ENCODE measurements around the gene NPAS1.

NPAS1 gene, protein sequence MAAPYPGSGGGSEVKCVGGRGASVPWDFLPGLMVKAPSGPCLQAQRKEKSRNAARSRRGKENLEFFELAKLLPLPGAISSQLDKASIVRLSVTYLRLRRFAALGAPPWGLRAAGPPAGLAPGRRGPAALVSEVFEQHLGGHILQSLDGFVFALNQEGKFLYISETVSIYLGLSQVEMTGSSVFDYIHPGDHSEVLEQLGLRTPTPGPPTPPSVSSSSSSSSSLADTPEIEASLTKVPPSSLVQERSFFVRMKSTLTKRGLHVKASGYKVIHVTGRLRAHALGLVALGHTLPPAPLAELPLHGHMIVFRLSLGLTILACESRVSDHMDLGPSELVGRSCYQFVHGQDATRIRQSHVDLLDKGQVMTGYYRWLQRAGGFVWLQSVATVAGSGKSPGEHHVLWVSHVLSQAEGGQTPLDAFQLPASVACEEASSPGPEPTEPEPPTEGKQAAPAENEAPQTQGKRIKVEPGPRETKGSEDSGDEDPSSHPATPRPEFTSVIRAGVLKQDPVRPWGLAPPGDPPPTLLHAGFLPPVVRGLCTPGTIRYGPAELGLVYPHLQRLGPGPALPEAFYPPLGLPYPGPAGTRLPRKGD
- total RNA-seq = 0.07 to 0.48 reads per million in 2 donors

DNA sequence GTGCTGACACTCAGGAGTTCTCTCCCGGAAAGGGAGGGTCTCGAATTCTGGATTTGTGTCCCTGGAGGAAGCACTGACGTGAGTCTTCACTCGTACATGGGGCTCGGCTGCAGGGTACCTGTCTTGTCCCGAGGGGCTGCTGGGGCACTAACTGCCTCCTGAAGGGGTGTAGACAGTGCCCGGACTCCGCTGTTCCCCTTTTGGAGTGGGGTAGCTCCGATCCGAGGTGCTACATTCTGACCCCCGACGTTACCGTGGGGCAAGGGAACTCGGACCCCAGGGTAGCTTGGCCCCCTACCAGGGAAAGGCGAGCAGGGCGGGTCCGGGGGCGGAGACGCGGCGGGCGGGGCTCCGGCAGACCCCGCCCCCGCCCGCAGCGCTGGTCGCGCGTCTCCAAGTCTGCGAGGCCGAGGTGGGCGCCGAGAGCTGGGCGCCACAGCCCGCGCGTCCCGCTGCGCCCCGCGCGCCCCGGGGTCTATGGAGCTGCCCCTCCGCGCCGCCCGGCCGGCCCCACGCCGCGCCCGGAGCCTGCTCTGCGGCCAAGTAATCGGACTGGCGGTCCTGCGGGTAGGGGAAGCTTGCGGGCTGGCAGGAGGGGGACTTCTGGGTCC lies at the start of gene NPAS1:
TSS of gene NPAS1 (plus strand) at position 407 of the 611 bp plus-strand sequence. CDS start 1,211 bp downstream, outside the sequence.
- no peak for DNase-seq

DNA sequence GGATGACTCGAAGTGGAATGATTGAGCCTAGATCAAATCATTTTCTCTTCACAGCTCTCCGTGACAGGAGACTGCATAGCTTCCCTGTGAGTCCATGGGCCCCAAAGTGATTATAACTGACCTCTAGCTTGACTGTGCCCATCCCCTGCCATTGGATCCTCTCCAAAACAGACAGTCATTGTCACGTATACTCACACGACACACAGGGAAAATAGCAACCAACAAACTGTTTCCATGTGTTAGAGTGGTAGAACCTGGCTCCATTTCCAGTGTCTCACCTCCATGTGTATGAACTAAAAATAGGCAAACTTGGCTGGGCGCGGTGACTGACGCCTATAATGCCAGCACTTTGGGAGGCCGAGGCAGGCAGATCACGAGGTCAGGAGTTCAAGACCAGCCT lies 48.8 kb upstream of the NPAS1 start:
- no peak for DNase-seq

DNA sequence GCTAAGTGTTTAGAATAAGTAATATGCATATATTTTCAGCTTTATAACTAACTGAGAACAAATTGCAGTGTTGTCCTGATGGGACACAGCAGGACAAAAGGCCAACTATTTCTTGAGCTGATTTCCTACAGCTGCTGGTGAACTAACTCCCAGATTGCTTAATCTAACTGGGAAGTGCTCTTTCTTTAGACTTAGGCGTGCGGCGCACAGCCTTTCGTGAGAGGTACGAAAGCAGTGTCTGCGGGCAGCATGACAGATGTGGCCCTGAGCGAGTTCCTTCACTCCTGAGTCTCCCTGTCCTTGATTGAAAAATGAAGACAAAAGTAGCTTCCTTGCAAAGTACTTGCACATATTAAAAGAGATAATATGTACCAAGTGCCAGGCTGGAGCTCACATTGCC lies 47.3 kb upstream of the NPAS1 start:
- DNase-seq = no peak

DNA sequence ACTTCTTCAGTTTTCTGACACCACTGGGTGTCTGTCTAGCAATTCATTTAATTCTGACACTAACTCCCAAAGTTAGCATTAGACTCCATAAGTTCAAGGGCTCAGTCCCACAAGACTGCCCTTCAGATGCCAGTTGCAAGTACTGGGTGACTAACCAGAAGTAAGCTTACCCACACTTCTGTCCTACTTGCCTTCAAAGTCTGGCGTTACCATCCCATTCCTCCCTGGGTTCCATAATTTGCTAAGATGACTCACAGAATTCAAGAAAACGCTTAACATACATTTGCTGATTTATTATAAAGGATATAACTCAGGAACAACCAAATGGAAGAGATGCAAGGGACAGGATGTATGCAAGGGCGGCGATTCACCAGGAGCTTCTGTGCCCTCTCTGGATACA lies 45.5 kb upstream of the NPAS1 start:
- DNase-seq = no peak

DNA sequence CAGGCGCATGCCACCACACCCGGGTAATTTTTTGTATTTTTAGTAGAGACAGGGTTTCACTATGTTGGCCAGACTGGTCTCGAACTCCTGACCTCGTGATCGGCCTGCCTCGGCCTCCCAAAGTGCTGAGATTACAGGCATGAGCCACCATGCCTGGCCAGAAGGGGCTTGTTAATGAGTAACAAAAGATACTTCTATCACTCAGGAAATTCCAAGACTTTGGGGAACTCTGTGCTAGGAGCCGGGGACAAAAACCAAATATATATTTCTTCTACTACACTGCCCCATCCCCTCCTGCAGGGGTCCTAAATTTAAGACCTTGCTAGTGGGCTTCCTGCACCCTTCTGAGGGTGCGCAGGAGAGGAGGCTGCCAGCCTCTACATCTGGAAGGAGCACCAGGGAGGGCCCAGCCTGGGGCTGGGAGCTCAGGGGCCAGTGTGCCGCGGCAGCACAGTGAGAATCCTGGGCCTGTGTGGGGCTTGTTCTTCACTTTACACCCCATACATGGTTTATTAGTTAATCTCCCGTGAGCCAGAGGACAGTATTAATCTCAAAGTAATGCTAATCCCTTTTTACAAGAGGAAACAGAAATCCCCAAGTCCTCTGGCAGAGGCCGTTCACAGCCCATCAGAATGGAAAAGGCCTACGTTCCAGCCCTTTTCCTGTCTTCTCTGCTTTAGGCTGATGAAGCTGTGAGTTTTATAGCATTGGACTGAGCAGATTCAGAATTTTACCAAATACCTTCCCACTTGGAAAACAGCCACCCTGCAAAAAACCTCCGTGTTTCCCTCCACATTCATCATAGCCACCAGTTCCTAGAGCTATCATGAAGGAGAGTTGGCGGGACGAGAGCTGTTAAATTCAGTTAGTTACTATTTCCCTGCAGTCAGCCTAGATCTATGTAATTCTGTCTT lies 44.4 kb upstream of the NPAS1 start:
- DNase-seq = no peak

DNA sequence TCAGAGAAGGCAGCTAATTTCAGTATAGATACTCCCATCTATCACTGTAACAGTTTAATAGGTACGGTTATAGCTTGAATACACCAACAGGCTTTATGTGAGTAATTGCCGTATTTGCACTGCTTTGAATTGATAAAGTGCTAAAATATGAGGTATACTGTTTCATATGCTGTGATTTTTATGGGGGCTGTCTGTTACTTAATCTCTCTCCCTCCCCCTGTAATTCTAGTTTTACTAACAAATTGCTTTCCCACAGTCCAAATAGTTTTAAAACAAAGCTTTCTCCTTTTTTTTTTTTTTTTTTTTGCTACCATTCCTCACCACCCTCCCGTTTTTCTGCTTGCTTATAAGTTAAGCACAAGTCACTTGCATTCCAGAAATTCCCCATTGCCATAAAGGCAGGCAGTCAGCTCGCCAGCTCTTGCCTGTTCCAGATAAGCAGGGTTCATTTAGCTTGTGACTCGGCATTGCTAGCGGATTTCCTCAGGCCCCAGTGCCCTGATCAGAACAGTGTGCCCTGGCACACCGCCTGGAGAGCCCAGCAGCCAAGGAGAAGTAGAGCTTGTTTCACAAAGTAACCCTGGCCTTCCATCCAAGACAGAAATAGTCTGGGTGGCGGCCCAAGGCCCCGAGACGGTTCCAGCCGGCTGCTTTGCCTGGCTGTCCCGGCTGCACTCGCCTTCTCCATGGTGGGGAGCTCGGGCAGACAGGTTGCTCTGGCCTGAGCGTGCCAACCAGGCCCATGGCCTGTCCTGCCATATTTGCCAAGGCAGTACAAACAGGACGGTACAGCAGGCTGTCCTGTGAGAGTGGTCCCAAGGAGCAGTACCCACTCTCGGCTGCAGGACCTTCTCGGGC lies 43.5 kb upstream of the NPAS1 start:
- no peak for DNase-seq

DNA sequence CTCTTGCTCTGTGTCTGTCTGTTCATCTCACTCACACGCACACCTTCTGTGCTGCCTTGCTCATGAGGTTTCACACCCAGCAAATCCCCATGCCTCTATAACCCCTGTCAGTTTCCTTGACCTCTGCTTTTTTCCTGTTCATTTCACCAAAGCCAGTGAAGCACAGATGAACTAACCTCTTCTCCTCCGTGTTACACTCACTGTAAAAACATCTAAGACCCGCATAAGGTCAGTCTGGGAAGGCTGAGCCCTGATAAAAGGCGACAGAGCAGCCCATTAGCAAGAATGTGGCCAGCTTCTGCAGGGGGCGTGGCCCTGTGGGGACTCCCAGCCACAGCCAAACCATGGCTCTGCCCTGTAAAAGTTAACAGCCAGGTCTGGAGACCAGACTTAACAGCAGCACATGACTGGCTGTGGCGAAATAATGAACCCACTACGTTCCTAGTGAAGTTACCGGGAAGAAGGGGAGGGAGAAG lies 42.8 kb upstream of the NPAS1 start:
- DNase-seq = no peak

DNA sequence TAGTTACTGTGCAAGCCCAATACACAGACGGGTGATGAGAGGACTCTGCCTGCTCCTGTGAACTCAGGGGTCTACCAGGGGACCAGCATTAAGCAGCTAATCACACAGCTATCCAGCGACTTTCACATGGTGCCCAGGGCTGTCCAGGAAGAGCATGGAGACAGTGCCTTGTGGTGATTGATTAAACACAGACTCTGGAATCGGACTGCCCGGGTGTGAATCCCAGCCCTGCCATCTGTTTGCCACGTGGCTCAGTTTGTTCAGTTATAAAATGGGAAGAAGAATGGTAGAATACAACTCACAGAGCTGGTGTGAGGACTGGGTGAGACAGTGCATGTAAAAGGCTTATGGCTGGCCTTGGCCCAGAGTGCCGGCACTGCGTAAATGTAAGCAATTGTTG lies 42.1 kb upstream of the NPAS1 start:
- DNase-seq = no peak

DNA sequence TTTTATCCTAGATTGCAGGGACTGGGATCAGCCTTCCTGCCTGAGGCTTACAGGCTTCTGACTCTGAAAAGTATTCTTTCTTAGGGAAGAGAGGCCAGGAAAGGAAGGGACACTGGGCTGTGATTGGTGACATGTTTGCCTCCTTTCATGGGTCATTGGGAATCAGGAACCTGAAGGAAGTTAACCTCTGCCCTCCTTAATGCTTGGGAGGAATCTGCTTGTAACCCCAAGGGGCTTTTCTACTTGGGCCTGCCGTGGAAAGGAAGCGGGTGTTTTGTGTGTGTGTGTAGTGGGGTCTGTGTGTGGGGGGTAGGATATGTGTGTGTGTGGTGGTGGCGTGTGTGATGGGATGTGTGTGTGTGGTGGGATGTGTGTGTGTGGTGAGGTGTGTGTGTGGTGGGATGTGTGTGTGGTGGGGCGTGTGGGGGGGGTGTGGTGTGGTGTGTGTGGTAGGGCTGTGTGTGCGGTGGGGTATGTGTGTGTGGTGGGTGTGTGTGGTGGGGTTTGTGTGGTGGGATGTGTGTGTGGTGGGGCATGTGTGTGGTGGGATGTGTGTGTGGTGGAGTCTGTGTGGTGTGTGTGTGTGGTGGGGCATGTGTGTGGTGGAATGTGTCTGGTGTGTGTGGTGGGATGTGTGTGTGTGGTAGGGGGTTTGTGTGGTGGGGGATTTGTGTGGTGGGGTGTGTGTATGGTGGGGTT lies 41.3 kb upstream of the NPAS1 start:
- no peak for DNase-seq

DNA sequence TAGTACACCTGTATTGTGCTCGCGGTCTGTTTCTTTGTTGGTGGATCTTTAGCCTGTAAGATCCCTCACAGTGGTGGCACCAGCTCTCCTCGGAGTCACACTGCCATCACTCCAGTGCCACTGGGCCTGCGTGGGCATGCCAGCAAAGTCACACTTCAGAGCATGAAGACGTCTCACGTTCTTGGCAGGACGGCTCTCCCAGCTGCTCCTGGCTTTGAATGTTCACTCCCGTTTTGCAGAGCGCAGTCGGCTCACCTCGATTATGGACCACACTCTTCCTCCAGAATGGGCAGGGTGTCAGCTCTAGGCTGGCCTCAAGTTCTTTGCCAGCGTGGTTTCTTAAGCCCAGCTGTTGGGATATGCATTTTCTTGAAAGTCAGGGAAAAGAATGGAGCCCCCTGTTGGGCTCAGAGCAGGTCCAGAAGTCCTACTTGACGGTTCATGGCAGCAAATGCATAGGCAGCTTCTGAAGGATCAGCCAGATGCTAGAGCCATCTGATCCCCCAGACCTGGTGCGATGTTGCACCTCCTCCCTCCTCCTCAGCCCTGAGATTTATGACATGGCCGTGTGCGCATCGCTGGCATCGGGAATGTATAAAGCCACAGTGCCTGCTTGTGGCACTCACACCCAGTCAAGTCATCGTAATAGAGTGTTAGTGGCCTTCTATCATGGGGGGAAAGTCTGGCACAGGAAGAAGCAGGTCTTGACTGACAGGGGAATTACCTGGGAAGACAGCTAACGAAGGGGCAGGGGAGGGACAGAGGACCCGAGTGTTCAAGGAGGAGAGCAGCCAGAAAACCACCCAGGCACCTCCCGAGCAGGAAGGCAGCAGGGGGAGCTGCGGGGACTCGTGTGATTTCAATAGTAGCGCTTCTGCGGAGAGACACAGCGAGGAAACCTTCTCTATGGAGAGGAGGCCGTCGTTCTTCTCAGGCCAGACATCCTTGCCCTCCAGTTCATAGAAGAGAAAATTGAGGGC lies 40.2 kb upstream of the NPAS1 start:
- no peak for DNase-seq

DNA sequence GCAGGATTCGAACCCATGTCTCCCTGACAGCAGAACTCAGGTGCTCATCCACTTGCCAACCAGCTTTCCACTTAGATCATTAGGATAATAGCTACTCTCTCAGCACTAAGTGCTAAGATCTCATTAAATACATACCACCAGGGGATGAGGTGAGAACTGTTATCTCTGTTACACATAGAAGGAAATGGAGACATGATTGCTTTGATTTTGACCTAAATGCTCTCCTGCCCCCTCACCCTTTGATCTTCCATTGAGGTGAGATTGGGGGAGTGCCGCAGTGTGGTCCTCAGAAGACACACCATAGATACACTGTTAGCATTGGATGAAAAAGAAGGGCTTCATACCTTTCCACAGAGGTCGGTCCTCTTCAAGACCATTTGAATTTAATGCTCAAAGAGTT lies 38.9 kb upstream of the NPAS1 start:
- DNase-seq = no peak

DNA sequence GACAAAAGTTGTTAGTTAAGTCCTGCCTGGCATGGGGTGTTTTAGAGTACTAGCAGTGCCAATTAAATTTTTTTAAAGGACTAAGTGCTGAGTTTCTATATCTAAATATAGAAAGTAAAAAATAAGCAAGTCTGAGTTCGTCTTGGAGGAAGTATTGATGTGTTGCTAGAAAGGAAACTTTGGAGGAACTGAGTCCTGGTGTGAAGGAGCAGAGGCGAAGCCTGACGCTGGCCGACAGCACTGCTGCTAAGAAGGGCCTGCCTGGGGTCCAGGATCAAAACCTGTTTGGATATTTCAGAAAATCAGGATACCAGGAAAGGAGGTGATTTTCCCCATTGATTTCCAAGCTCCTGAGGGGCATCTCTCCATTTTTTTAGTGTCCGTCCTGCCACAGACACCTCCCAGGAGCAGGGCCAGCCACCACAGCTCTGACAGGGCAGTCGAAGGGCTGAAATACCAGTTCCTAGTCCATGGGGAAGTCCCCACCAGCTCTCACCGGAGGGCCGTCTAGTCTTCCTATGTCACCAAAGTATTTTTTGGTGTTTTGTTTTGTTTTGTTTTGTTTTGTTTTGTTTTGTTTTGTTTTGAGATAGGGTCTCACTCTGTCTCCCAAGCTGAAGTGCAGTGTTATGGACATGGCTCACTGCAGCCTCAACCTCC lies 38.2 kb upstream of the NPAS1 start:
- DNase-seq = no peak

DNA sequence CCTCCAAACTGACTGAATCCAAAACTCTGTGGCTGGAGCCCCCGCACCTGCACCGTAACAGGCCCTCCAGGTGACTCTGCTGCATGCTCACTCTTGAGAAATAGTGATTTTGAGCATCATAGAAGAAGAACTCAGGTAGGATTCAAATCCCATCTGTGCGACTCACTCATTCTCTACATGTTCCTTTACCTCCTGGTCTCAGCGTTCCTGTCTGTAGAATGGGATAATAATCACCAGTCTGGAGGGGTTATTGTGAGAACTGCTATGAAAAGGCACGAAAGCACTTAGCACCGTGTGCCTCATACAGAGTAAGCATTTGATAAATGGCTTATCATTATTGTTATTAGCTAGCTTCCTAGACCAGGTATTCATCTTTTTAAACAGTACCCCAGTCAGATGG lies 36.5 kb upstream of the NPAS1 start:
- DNase-seq = no peak

DNA sequence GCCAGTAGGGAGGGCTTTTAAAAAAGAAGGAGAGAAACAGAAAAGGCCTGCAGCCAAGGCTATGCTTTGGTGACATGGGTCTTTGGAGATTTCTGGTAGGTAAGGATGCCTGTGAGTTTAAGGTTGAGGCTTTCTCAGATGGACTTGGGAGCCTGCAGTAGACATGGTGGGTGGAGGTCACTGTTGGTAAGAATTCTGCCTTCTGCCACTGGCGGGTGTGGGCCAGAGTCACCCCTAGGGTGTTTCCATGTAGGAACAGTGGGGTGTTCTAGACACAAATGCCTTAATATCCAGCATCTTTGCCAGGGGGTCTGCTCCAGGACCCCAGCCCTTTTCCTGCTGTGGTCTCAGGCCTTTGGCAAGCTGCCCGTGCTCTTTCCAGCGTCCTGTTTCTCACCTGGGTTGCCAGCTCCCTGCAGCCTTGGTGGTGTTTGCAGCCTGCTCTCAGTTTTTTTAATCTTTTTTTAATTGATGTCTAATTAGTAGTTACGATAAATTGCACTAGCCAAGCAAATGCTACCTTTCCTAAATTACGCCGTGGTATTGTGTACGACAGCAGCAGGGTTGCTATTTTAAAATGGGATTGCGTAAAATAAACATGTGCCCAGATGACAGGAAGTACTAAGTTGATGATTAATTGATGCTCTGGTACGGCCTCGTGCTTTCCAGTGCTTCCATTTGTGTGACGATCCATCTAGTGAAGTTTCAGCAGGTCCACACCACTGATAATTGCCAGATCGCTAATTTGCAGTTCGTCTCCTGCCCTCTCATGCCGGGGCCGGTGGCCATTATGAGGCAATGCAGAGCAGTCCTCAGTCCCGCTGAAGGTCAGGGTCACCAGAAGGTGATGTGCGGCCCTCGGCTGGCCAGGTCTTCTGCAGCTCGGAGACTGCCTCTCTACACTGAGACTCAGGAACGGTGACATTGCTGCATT lies 35.3 kb upstream of the NPAS1 start:
- no peak for DNase-seq

DNA sequence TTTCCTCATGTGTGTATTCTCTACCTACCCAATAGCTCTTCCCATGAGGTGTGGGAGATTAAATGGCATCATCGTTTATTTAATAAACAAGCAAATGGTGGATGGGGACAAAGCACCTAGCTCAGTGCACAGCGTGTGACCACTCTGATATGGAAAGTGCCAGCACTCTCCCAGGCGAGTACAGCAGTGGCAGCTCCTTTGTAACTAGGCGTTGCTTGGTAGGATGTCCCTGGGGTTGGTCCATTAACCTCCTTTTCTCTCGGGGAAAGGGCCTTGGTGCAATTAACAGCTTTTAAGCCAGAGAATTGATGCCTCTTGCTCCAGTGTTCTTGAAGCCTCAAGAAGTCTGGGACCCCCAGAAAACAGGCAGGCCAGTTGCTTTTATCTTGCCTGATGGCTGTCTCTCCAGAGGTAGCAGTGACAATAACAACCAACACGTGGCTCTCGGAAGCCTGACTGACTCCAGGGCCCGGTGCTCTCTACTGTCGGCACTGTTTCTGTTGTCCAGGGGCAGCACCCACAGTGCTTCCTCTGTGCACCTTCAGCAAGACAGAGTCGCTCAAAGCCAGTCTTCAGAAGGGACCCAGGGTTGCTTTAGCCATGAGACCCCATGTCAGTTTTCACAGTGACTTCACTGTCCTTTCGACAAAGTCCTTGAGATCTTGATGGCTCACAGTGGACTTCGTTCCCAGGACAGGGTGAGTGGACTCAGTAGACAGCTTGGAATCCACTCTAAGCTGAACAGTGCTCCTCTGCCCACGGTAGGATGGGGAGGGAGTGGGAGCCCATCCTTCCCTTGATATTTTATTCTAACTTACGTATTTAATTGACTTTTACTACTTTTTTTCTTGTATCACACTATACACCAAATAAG lies 33.9 kb upstream of the NPAS1 start:
- no peak for DNase-seq

DNA sequence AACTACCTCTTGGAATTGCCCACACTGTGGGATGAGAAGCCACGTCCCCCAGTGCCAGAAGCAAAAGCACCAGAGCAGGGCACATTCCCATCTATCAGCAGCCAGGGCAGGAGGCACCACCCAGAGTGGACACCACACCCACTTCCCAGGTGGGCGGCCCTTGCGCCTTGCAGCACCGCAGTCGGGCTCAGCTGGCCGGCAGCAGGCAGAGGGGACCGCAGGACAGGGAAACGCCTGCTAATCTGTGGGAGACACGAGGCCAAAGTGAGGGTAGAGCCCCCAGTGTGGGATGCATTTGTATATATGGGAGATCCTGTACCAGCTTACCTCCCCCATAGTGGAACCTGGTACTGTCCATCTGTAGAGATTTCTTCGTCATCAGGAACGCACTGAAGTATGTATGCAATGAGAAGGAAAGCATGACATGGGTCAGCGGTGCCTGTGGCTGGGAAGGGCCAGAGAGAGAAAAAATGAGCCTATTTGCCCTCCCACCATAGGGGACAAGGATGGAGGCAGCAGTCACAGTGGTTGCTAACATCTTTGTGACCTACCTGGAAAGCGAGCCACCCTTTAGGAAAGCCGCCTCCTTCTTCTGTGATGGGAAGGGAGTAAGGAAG lies 30.9 kb upstream of the NPAS1 start:
- DNase-seq = no peak
